Suprapubic skin (tissue), 4 donors: Measurements from ENCODE around the gene CACNA2D1.

Experiments
- EP300 ChIP-seq: sonication (generic); formaldehyde crosslinking; IDR thresholded peaks from one replicate; pipeline ENCODE4 v1.6.1; 2017; ENCODE audit warnings: antibody characterized with exemption
- POLR2A ChIP-seq, 2 donors: fragments of 450-650 bp; IDR thresholded peaks; one replicate each; pipeline ENCODE4 v1.6.1; 2017; ENCODE audit warnings: antibody characterized with exemption in 2 of 2, mild to moderate bottlenecking in 2 of 2, moderate library complexity in 2 of 2
- POLR2AphosphoS5 ChIP-seq, 3 donors: sonication (generic); formaldehyde crosslinking; IDR thresholded peaks; one replicate each; pipeline ENCODE4 v1.6.1; 2017; ENCODE audit warnings: antibody characterized with exemption in 3 of 3
- TF ChIP-seq, protein P1 (sequence below), 2 donors: fragments of 200-600 bp in 1 of 2; fragments of 450-650 bp in 1 of 2; sonication (generic) in 1 of 2; IDR thresholded peaks; one replicate each; pipeline ENCODE4 v1.5.1; 2016 to 2019; ENCODE audit warnings: antibody characterized with exemption in 2 of 2, mild to moderate bottlenecking in 1 of 2, moderate library complexity in 1 of 2

- TF ChIP-seq POLR2AphosphoS5 (IDR thresholded peaks at IDR 0.05) (no peak), EP300 (no peak), POLR2A (IDR thresholded peaks at IDR 0.05) (no peak)
- TF ChIP-seq, protein P1, sequence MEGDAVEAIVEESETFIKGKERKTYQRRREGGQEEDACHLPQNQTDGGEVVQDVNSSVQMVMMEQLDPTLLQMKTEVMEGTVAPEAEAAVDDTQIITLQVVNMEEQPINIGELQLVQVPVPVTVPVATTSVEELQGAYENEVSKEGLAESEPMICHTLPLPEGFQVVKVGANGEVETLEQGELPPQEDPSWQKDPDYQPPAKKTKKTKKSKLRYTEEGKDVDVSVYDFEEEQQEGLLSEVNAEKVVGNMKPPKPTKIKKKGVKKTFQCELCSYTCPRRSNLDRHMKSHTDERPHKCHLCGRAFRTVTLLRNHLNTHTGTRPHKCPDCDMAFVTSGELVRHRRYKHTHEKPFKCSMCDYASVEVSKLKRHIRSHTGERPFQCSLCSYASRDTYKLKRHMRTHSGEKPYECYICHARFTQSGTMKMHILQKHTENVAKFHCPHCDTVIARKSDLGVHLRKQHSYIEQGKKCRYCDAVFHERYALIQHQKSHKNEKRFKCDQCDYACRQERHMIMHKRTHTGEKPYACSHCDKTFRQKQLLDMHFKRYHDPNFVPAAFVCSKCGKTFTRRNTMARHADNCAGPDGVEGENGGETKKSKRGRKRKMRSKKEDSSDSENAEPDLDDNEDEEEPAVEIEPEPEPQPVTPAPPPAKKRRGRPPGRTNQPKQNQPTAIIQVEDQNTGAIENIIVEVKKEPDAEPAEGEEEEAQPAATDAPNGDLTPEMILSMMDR (IDR thresholded peaks at IDR 0.05) = no peak
These were observed 24.9 kb upstream of the CACNA2D1 start for GRCh38 chr7:82468435-82468834.
